ENCODE measurements around the gene SGCD. TPM values are rescaled to one million over a fixed set of nuclear protein-coding genes. Genes with fewer than 3 reads are reported as not detected.

The SGCD gene
- polyA plus RNA-seq, 1 of the 3 experiments (the other 2 are of a cell fraction): 0.87 TPM

DNA sequence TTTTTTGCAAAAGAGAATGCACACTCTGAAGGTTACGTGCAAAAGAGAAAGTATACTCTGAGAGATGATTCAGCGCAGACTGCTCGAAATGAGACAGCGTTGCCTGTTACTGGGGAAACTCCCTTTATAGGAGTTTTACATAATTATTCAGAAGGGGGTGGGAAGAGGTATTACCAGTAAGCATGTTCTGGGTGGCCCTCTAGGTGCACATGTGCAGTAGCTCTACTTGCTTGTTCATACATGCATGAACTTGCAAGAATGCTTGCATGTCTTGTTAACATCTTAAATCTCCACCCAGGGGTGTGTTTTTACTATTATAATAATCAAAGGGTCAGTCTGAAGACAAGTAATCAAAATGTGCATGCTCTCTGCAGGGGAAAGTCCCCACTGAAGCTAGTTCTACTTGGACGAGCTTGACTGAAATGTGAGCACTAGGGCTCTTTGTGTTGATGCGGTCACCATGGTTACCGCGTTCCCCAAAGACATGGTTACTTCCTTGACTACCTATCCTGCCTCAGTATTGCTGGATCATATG is 75.5 kb downstream of the SGCD start:
- Histone ChIP-seq H3K79me2 (ENCODE audit: insufficient read depth) (no peaks in the 10 kb centered on the region), H3K4me3 (ENCODE audit: low read depth in 2 of 2, low read length in 1 of 2) (no peak overlapping the region), H2AFZ (ENCODE audit: low read depth) (no peak overlapping the region), H3K4me2 (no peak overlapping the region), H3K36me3 (replicated peaks in 1 of 2; ENCODE audit: control insufficient read depth in 1 of 2, insufficient read depth in 2 of 2, low read length in 1 of 2) (no peaks in the 10 kb centered on the region), H3K9me3 (no peaks in the 10 kb centered on the region), H3K4me1 (ENCODE audit: control insufficient read depth in 1 of 2, insufficient read depth in 2 of 2, low read depth in 1 of 2, low read length in 1 of 2) (no peaks in the 10 kb centered on the region), H3K9ac (no peak overlapping the region), H3K9me2 (no peaks in the 10 kb centered on the region), H3F3A (replicated peaks; ENCODE audit: insufficient read depth) (no peaks in the 10 kb centered on the region), H4K20me1 (ENCODE audit: insufficient read depth) (no peaks in the 10 kb centered on the region), H3K27me3 (ENCODE audit: insufficient read depth) (no peaks in the 10 kb centered on the region), H3K27ac (ENCODE audit: low read depth in 2 of 2, low read length in 1 of 2) (no peak overlapping the region)
- DNase-seq: no peak
- CTCF ChIA-PET: no interaction called here
- no peak for TF ChIP-seq JUND (IDR thresholded peaks at IDR 0.05)
- TF ChIP-seq ELF1 (IDR thresholded peaks at IDR 0.05): no peak
- TF ChIP-seq RFX5 (IDR thresholded peaks at IDR 0.05; ENCODE audit: low read length): no peak
- no peak for TF ChIP-seq GATA2 (CRISPR knock-in tag; IDR thresholded peaks at IDR 0.05)
- no peak for TF ChIP-seq SMC3 (IDR thresholded peaks at IDR 0.05; ENCODE audit: low read depth, low read length)
- no peak for TF ChIP-seq MXI1 (IDR thresholded peaks at IDR 0.05; ENCODE audit: low read depth, low read length)
- TF ChIP-seq, protein P1, sequence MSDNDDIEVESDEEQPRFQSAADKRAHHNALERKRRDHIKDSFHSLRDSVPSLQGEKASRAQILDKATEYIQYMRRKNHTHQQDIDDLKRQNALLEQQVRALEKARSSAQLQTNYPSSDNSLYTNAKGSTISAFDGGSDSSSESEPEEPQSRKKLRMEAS (IDR thresholded peaks at IDR 0.05; ENCODE audit: low read depth): no peak
- TF ChIP-seq, protein P2, sequence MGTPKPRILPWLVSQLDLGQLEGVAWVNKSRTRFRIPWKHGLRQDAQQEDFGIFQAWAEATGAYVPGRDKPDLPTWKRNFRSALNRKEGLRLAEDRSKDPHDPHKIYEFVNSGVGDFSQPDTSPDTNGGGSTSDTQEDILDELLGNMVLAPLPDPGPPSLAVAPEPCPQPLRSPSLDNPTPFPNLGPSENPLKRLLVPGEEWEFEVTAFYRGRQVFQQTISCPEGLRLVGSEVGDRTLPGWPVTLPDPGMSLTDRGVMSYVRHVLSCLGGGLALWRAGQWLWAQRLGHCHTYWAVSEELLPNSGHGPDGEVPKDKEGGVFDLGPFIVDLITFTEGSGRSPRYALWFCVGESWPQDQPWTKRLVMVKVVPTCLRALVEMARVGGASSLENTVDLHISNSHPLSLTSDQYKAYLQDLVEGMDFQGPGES (IDR thresholded peaks at IDR 0.05; ENCODE audit: low read depth, low read length): no peak
- TF ChIP-seq EP300 (IDR thresholded peaks at IDR 0.05; ENCODE audit: borderline replicate concordance in 1 of 2, low read depth in 1 of 2, low read length in 1 of 2): no peak
- TF ChIP-seq, protein P3, sequence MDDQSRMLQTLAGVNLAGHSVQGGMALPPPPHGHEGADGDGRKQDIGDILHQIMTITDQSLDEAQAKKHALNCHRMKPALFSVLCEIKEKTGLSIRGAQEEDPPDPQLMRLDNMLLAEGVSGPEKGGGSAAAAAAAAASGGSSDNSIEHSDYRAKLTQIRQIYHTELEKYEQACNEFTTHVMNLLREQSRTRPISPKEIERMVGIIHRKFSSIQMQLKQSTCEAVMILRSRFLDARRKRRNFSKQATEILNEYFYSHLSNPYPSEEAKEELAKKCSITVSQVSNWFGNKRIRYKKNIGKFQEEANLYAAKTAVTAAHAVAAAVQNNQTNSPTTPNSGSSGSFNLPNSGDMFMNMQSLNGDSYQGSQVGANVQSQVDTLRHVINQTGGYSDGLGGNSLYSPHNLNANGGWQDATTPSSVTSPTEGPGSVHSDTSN (IDR thresholded peaks at IDR 0.05): no peak
- no peak for TF ChIP-seq TCF12 (IDR thresholded peaks at IDR 0.05)
- no peak for TF ChIP-seq RXRA (IDR thresholded peaks at IDR 0.05; ENCODE audit: borderline replicate concordance, low read depth)
- 71% methylated on average over 8 of the region's 8 CpGs for WGBS (ENCODE audit: low lambda C conversion rate)
- POLR2A ChIA-PET: no interaction called here

DNA sequence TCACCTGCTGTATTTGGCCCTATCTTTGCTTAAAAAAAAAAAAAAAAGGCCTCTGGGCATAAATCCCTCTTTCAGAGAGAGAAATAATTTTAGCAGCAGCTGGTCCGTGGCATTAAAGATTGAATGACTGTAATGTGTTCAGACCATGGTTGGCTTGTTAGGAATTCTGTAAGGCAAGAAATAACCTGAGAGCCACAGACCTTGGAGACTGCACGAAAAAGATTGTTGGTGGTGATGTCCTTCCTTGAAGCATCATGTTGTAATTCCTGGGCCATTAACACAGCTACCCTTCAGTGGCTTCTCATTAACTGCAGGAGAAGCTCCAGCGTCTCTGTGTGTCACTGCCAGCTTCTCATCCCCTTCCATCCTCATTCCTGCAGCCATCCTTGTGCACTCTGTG is 79.0 kb downstream of the SGCD start:
- H4K20me1 ChIP-seq (ENCODE audit: insufficient read depth): no peaks in the 10 kb centered on the region
- no peaks in the 10 kb centered on the region for H3K27me3 ChIP-seq (ENCODE audit: insufficient read depth)
- ChIA-PET CTCF (interaction anchor here (1.2 kb wide), 1 partner anchor 14 kb away, joined by 3 read pairs; no protein-coding TSS in a partner anchor), POLR2A (no interaction called here)
- no peaks in the 10 kb centered on the region for H3K9me2 ChIP-seq
- H3K9ac ChIP-seq: no peak overlapping the region
- H3K79me2 ChIP-seq (ENCODE audit: insufficient read depth): no peaks in the 10 kb centered on the region
- H3K4me2 ChIP-seq: no peak overlapping the region
- no peak overlapping the region for H3K27ac ChIP-seq (ENCODE audit: low read depth in 2 of 2, low read length in 1 of 2)
- no peak overlapping the region for H3K4me3 ChIP-seq (ENCODE audit: low read depth in 2 of 2, low read length in 1 of 2)
- no peaks in the 10 kb centered on the region for H3F3A ChIP-seq (replicated peaks; ENCODE audit: insufficient read depth)
- WGBS (ENCODE audit: low lambda C conversion rate): 36% methylated on average over 3 of the region's 3 CpGs
- H3K9me3 ChIP-seq: no peaks in the 10 kb centered on the region
- H3K36me3 ChIP-seq (replicated peaks in 1 of 2; ENCODE audit: control insufficient read depth in 1 of 2, insufficient read depth in 2 of 2, low read length in 1 of 2): no peaks in the 10 kb centered on the region
- H2AFZ ChIP-seq (ENCODE audit: low read depth): no peak overlapping the region
- TF ChIP-seq NRF1 (IDR thresholded peaks at IDR 0.05; ENCODE audit: low read depth, low read length) (no peak), TAF1 (IDR thresholded peaks at IDR 0.05; ENCODE audit: borderline replicate concordance, low read depth, low read length) (no peak), RXRA (IDR thresholded peaks at IDR 0.05; ENCODE audit: borderline replicate concordance, low read depth) (no peak), RFX5 (IDR thresholded peaks at IDR 0.05; ENCODE audit: low read length) (no peak), FOXJ3 (CRISPR knock-in tag; IDR thresholded peaks at IDR 0.05) (no peak), MXI1 (IDR thresholded peaks at IDR 0.05; ENCODE audit: low read depth, low read length) (no peak), RCOR1 (IDR thresholded peaks at IDR 0.05; ENCODE audit: low read length) (no peak)
- TF ChIP-seq, protein P4, sequence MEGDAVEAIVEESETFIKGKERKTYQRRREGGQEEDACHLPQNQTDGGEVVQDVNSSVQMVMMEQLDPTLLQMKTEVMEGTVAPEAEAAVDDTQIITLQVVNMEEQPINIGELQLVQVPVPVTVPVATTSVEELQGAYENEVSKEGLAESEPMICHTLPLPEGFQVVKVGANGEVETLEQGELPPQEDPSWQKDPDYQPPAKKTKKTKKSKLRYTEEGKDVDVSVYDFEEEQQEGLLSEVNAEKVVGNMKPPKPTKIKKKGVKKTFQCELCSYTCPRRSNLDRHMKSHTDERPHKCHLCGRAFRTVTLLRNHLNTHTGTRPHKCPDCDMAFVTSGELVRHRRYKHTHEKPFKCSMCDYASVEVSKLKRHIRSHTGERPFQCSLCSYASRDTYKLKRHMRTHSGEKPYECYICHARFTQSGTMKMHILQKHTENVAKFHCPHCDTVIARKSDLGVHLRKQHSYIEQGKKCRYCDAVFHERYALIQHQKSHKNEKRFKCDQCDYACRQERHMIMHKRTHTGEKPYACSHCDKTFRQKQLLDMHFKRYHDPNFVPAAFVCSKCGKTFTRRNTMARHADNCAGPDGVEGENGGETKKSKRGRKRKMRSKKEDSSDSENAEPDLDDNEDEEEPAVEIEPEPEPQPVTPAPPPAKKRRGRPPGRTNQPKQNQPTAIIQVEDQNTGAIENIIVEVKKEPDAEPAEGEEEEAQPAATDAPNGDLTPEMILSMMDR (IDR thresholded peaks at IDR 0.05): no peak
- DNase-seq: no peak
- no peaks in the 10 kb centered on the region for H3K4me1 ChIP-seq (ENCODE audit: control insufficient read depth in 1 of 2, insufficient read depth in 2 of 2, low read depth in 1 of 2, low read length in 1 of 2)

All from SK-N-SH (cell line).